KG1 (cell line): ENCODE data around the gene MAGI1.

Source experiments
- DNase-seq: peaks from one replicate; lab custom pipeline; 2025; lab: John Stamatoyannopoulos, UW

The MAGI1 gene

GRCh38 chr3:65833761-65834505 is 204.8 kb downstream of the MAGI1 start:
- DNase-seq: no peak

- no peak for DNase-seq
Observed at GRCh38 chr3:65831733-65832425, 206.8 kb downstream of the MAGI1 start.

GRCh38 chr3:65830948-65831732 is 207.6 kb downstream of the MAGI1 start:
- DNase-seq: no peak

GRCh38 chr3:65829228-65829627 is 209.5 kb downstream of the MAGI1 start:
- no peak for DNase-seq

- DNase-seq: no peak
Observed at GRCh38 chr3:65828706-65829105, 210.0 kb downstream of the MAGI1 start.

- no peak for DNase-seq
Observed at GRCh38 chr3:65827076-65827475, 211.6 kb downstream of the MAGI1 start.

- no peak for DNase-seq
Observed at GRCh38 chr3:65824166-65824565, 214.6 kb downstream of the MAGI1 start.

- DNase-seq: no peak
Observed at GRCh38 chr3:65820600-65820999, 218.1 kb downstream of the MAGI1 start.

- DNase-seq: no peak
Observed at GRCh38 chr3:65819896-65820295, 218.8 kb downstream of the MAGI1 start.

- no peak for DNase-seq
Observed at GRCh38 chr3:65817553-65818126, 221.1 kb downstream of the MAGI1 start.

- DNase-seq: no peak
Observed at GRCh38 chr3:65816208-65816607, 222.5 kb downstream of the MAGI1 start.

GRCh38 chr3:65814845-65815578 is 223.7 kb downstream of the MAGI1 start:
- DNase-seq: no peak

GRCh38 chr3:65811892-65812291 is 226.8 kb downstream of the MAGI1 start:
- no peak for DNase-seq

GRCh38 chr3:65811086-65811761 is 227.5 kb downstream of the MAGI1 start:
- no peak for DNase-seq

- DNase-seq: no peak
Observed at GRCh38 chr3:65810302-65810701, 228.4 kb downstream of the MAGI1 start.

- no peak for DNase-seq
Observed at GRCh38 chr3:65809641-65810150, 229.0 kb downstream of the MAGI1 start.

GRCh38 chr3:65808824-65809223 is 229.9 kb downstream of the MAGI1 start:
- DNase-seq: no peak

GRCh38 chr3:65808407-65808806 is 230.3 kb downstream of the MAGI1 start:
- no peak for DNase-seq

GRCh38 chr3:65807225-65807624 is 231.5 kb downstream of the MAGI1 start:
- DNase-seq: no peak

- DNase-seq: no peak
Observed at GRCh38 chr3:65806600-65806999, 232.1 kb downstream of the MAGI1 start.

GRCh38 chr3:65796676-65797075 is 242.0 kb downstream of the MAGI1 start:
- DNase-seq: no peak
